PC-9 (cell line): ENCODE data around the gene ENDOV. TPM values are rescaled to one million over a fixed set of nuclear protein-coding genes. Genes with fewer than 3 reads are reported as not detected.
A peak's percentile ranks its signal among the peaks of the same experiment; 100 is the strongest.

Experiments
- BruUV-seq: library from RNA; stranded (reverse); fragments of 400-500 nt; replicated peaks from 2 replicates; lab custom pipeline; 2021; lab: Mats Ljungman, UMichigan
- CTCF ChIA-PET: fragments of 300-600 bp; sonication (Branson Sonifier 250); formaldehyde crosslinking; loops from one replicate; lab custom pipeline; 2022; ENCODE audit warnings: antibody characterized with exemption; lab: Charles Lee
- POLR2A ChIA-PET: fragments of 300-600 bp; sonication (Branson Sonifier 250); formaldehyde crosslinking; loops from one replicate; lab custom pipeline; 2022; ENCODE audit warnings: antibody characterized with exemption; ENCODE audit not compliant: unreplicated experiment; lab: Charles Lee
- DNase-seq, 2 experiments: peaks; one replicate each; pipeline versions ENCODE4 v3.0.0 to v3.0.0-alpha.2; 2015 to 2022; ENCODE audit warnings: mixed read lengths in 1 of 2
- H2AFZ ChIP-seq: fragments of 200-600 bp; sonication (generic); 2 replicates; pipeline ENCODE4 v1.8.1; 2017; ENCODE audit warnings: antibody characterized with exemption
- H3F3A ChIP-seq: fragments of 200-600 bp; sonication (generic); 2 replicates; pipeline ENCODE4 v1.8.1; 2017; ENCODE audit warnings: antibody characterized with exemption, mild to moderate bottlenecking, low read depth; ENCODE audit not compliant: insufficient read depth
- H3K27ac ChIP-seq: fragments of 200-600 bp; sonication (generic); 2 replicates; pipeline ENCODE4 v1.6.1; 2016; ENCODE audit warnings: mixed run types
- H3K27me3 ChIP-seq: fragments of 200-600 bp; sonication (generic); 2 replicates; pipeline ENCODE4 v1.6.1; 2016; ENCODE audit warnings: low read depth, mixed run types; ENCODE audit not compliant: insufficient read depth
- H3K36me3 ChIP-seq: fragments of 200-600 bp; sonication (generic); 2 replicates; pipeline ENCODE4 v1.6.1; 2016; ENCODE audit warnings: low read depth, mixed run types
- H3K4me1 ChIP-seq: fragments of 200-600 bp; sonication (generic); replicated peaks from 2 replicates; pipeline ENCODE4 v1.6.1; 2016; ENCODE audit warnings: mixed run types; ENCODE audit not compliant: insufficient read depth
- H3K4me2 ChIP-seq: fragments of 200-600 bp; sonication (generic); 2 replicates; pipeline ENCODE4 v1.6.1; 2017; ENCODE audit warnings: mixed run types
- H3K4me3 ChIP-seq: fragments of 200-600 bp; sonication (generic); 2 replicates; pipeline ENCODE4 v1.6.1; 2016; ENCODE audit warnings: mixed run types
- H3K79me2 ChIP-seq: fragments of 200-600 bp; sonication (generic); 2 replicates; pipeline ENCODE4 v1.6.1; 2017; ENCODE audit warnings: low read depth, mixed run types
- H3K9me2 ChIP-seq: fragments of 200-600 bp; sonication (generic); 2 replicates; pipeline ENCODE4 v1.8.1; 2017; ENCODE audit warnings: mild to moderate bottlenecking; ENCODE audit not compliant: insufficient read depth
- H3K9me3 ChIP-seq: fragments of 200-600 bp; sonication (generic); 2 replicates; pipeline ENCODE4 v1.8.1; 2016; ENCODE audit warnings: low read depth; ENCODE audit not compliant: insufficient read depth
- H4K20me1 ChIP-seq: fragments of 200-600 bp; sonication (generic); 2 replicates; pipeline ENCODE4 v1.8.1; 2017; ENCODE audit not compliant: insufficient read depth
- CTCF ChIP-seq: fragments of 200-600 bp; sonication (generic); conservative IDR thresholded peaks from 2 replicates; pipeline ENCODE4 v1.6.1; 2017; ENCODE audit warnings: mixed run types, antibody characterized with exemption, mild to moderate bottlenecking, moderate library complexity
- EZH2 ChIP-seq: fragments of 200-600 bp; sonication (generic); IDR thresholded peaks from 2 replicates; pipeline ENCODE4 v1.8.0; 2017; ENCODE audit warnings: antibody characterized with exemption, low read depth
- intact Hi-C: fragments of 100-400 bp; cut with micrococcal nuclease; formaldehyde crosslinking; loops from one replicate; pipeline ENCODE4 v1.10.0; 2022; ENCODE audit not compliant: unreplicated experiment
- total RNA-seq: library from RNA; stranded (reverse); gene quantifications from 2 replicates; pipeline ENCODE4 v1.2.3, GENCODE V29; 2021

Gene ENDOV
- total RNA-seq, 1 experiment from 2014 or later = 50.3 TPM

GRCh38 chr17:80453998-80454556, 39.1 kb downstream of the ENDOV start:
- Histone ChIP-seq H3K4me2 (peak overlapping the region; percentile 83), H3K36me3 (no peaks in the 10 kb centered on the region), H3K9me3 (no peaks in the 10 kb centered on the region), H3F3A (no peaks in the 10 kb centered on the region), H3K27me3 (no peaks in the 10 kb centered on the region), H3K4me3 (peak overlapping the region; percentile 69), H3K9me2 (no peaks in the 10 kb centered on the region), H3K27ac (peak overlapping the region; percentile 67), H2AFZ (peak overlapping the region; percentile 78; the same call in 1 of the 2 replicates), H3K4me1 (peaks cover 15% of the 10 kb centered on the region), H3K79me2 (0 out of 2 replicates have a peak, but pooled peaks cover 5% of the 10 kb centered on the region), H4K20me1 (no peaks in the 10 kb centered on the region)
- ChIA-PET CTCF (interaction anchor here (0.6 kb wide), 1 partner anchor 40 kb away, joined by 3 read pairs; no protein-coding TSS in a partner anchor), POLR2A (interaction anchor here (0.6 to 1.2 kb wide), 6 partner anchors 21 to 769 kb away, joined by 3 to 11 read pairs (median 5); partner anchors contain the start of gene CEP131)
- no peak for TF ChIP-seq EZH2
- TF ChIP-seq CTCF = no peak
- intact Hi-C loops = no loop called here
- no peak for DNase-seq
- BruUV-seq = TSS peak; percentile 68

GRCh38 chr17:80454557-80455335, 39.8 kb downstream of the ENDOV start:
- H3K9me2 ChIP-seq = no peaks in the 10 kb centered on the region
- intact Hi-C loops = loop anchor here (1.0 kb wide), 1 partner anchor 121 kb away; no protein-coding TSS in a partner anchor
- TF ChIP-seq CTCF = no peak
- TF ChIP-seq EZH2 = no peak
- H3K27me3 ChIP-seq = no peaks in the 10 kb centered on the region
- ChIA-PET CTCF (interaction anchor here (0.5 to 0.7 kb wide), 4 partner anchors 40 to 687 kb away, joined by 3 to 5 read pairs (median 4); no protein-coding TSS in a partner anchor), POLR2A (interaction anchor here (0.6 to 1.2 kb wide), 8 partner anchors 21 to 920 kb away, joined by 3 to 11 read pairs (median 4); partner anchors contain the start of gene CEP131)
- peak overlapping the region; percentile 86 for H2AFZ ChIP-seq
- H3K79me2 ChIP-seq = 0 out of 2 replicates have a peak, but pooled peaks cover 5% of the 10 kb centered on the region
- no TSS peak for BruUV-seq
- H3K4me3 ChIP-seq = peak overlapping the region; percentile 69
- peak; percentile 78 to 96 for DNase-seq
- H4K20me1 ChIP-seq = no peaks in the 10 kb centered on the region
- H3K4me1 ChIP-seq = peaks cover 15% of the 10 kb centered on the region
- no peaks in the 10 kb centered on the region for H3K36me3 ChIP-seq
- H3F3A ChIP-seq = no peaks in the 10 kb centered on the region
- H3K9me3 ChIP-seq = no peaks in the 10 kb centered on the region
- peak overlapping the region; percentile 71 for H3K27ac ChIP-seq
- peak overlapping the region; percentile 84 for H3K4me2 ChIP-seq

GRCh38 chr17:80455336-80455710, 40.4 kb downstream of the ENDOV start:
- H3F3A ChIP-seq = no peaks in the 10 kb centered on the region
- intact Hi-C loops = loop anchor here (1.0 kb wide), 1 partner anchor 120 kb away; no protein-coding TSS in a partner anchor
- H3K4me2 ChIP-seq = peak overlapping the region; percentile 84
- no peaks in the 10 kb centered on the region for H3K36me3 ChIP-seq
- 0 out of 2 replicates have a peak, but pooled peaks cover 5% of the 10 kb centered on the region for H3K79me2 ChIP-seq
- BruUV-seq = TSS peak; percentile 98
- H2AFZ ChIP-seq = peak overlapping the region; percentile 86
- TF ChIP-seq EZH2 (no peak), CTCF (no peak)
- H3K27ac ChIP-seq = peak overlapping the region; percentile 71
- no peak for DNase-seq
- H4K20me1 ChIP-seq = no peaks in the 10 kb centered on the region
- no peaks in the 10 kb centered on the region for H3K9me3 ChIP-seq
- H3K9me2 ChIP-seq = no peaks in the 10 kb centered on the region
- ChIA-PET CTCF (interaction anchor here (0.6 kb wide), 1 partner anchor 687 kb away, joined by 4 read pairs; no protein-coding TSS in a partner anchor), POLR2A (interaction anchor here (0.6 to 1.2 kb wide), 5 partner anchors 20 to 919 kb away, joined by 3 to 25 read pairs (median 6); partner anchors contain the start of gene CEP131)
- H3K4me3 ChIP-seq = peak overlapping the region; percentile 69
- no peaks in the 10 kb centered on the region for H3K27me3 ChIP-seq
- peaks cover 15% of the 10 kb centered on the region for H3K4me1 ChIP-seq
